Measurements from ENCODE around the gene DCST1.

GRCh38 chr1:155083865-155084721 lies 50.5 kb downstream of the DCST1 start:
- TF ChIP-seq CTCF (conservative IDR thresholded peaks at IDR 0.05; ENCODE audit: low read depth, low read length) (peak; percentile 39), EZH2 (IDR thresholded peaks at IDR 0.05; ENCODE audit: borderline replicate concordance, low read depth, low read length, poor library complexity, severe bottlenecking) (no peak)
